GM18520 (cell line): Measurements from ENCODE around the gene VKORC1L1.
"Not testable (repeated sequence)": the region's sequence is repeated elsewhere in the genome, so short reads cannot be mapped to it uniquely, and the experiment has no call there.

ENCODE experiments used
- ATAC-seq: cut with Tn5 transposase; IDR thresholded peaks from one replicate; pipeline ENCODE4 v1.9.1; 2021; ENCODE audit not compliant: unreplicated experiment

VKORC1L1 gene

DNA sequence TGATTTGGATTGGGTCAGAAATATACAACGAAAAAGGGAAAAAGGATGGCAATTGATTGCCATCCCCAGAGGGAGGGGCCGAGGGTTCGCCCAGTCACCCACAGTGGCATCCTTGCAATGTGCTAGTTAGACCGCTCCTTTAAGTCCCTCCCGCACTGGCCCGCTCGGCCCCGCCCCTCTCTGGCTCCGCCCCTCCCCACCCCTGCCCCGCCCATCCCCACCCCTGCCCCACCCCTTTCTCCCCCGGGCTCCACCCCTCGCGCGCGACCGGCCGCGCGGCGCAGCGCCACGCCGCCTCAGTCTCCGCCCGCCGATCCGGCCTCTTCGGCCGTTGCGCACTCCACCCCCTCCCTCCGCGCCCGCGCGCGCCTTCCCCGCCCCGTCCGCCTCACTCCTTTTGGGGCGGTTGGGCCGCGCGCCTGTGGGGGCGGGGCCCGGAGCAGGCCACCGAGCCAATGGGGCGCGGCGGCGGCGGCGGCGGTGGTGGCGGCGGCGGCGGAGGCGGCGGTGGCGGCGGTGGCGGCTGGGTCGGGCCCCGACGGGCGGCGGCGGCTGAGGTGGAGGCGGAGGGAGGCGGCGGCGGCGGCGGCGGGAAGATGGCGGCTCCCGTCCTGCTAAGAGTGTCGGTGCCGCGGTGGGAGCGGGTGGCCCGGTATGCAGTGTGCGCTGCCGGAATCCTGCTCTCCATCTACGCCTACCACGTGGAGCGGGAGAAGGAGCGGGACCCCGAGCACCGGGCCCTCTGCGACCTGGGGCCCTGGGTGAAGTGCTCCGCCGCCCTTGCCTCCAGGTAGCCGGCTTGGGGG lies at the start of gene VKORC1L1:
TSS of gene VKORC1L1 (plus strand) at position 299 of the 806 bp plus-strand sequence. CDS start at position 597, 298 bp downstream.
- peak; percentile 79 for ATAC-seq

DNA sequence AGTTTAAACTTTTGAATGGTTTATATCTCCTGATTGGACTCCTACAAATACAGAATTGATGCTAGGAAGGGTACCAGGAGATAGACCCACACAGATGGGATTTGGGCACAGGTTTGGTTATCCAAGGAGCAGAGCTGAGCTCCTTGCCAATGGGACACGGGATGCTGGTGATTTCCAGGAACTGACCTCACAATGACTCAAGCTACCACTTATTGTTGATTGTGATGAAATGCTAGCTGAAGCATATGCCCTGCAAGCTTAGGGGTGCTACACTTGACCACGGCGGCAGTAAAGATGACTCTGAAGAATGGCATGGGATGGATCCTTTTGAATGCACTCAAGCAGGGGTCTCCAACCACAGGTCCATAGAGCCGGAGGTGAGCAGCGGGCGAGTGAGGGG lies 45.5 kb upstream of the VKORC1L1 start:
- ATAC-seq = no peak

DNA sequence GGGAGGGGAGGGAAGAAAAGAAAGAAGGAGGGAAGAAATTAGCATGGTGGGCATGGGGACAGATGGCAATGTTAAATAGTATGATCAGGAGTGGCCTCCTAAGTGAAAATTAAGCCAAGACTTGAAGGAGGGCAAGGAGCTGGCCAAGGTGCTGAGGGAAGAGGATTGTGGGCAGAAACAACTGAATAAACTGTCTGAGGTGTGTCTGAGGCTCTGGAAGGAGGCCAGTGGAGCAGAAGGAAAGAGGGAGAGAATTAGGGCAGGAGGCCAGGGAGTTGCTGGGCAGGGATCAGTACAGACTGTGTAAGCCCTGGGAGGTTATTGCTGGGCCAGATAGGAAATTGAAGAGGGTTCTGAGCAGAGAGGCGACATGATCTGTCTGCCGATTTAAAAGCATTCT lies 40.6 kb upstream of the VKORC1L1 start:
- no peak for ATAC-seq

DNA sequence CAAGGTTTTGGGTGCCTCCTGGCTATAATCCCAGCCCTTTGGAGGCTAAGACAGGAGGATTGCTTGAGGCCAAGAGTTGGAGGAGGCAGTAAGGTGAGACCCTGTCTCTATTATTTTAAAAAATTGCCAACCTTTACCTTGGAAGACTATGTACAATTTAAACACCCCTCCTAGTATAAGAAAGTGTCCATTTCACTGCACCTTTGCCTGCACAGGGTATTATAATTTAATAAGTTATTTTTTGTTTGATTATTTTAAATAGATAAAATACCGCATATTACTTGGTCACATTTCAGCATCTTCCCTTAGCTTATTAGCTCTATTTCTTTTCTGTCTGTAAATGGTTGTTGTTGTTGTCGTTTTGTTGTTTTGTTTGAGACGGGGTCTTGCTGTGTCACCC lies 36.2 kb upstream of the VKORC1L1 start:
- ATAC-seq = not testable (repeated sequence)

DNA sequence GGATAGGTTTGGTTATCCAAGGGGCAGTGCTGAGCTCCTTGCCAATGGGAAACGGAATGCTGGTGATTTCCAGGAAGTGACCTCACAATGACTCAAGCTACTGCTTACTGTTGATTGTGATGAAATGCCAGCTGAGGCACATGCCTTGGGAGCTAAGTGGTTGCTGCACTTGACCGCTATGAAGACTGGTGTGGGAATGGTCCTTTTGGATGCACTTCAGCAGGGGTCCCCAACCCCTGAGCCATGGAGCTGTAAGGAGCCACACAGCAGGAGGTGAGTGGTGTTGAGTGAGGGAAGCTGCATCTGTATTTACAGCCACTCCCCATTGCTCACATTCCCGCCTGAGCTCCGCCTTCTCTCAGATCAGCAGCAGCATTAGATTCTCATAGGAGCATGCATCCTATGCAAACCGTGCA lies 35.3 kb upstream of the VKORC1L1 start:
- ATAC-seq = not testable (repeated sequence)

DNA sequence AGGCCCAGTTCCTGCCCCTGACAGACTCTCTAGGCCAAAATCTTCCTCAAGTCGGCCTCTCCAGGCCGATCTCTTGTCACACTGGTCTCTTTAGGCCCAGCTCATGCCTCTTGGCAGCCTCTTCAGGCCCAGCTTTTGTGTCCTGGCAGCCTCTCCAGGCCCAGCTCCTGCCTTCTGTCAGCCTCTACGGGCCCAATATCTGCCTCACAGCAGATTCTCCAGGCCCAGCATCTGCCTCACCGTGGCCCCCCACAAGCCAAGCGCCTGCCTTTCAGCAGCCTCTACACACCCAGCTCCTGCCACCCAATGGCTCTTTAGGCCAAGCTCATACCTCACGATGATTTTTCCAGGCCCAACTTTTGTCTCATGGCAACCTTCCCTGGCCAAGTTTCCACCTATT lies 33.0 kb upstream of the VKORC1L1 start:
- ATAC-seq = no peak

DNA sequence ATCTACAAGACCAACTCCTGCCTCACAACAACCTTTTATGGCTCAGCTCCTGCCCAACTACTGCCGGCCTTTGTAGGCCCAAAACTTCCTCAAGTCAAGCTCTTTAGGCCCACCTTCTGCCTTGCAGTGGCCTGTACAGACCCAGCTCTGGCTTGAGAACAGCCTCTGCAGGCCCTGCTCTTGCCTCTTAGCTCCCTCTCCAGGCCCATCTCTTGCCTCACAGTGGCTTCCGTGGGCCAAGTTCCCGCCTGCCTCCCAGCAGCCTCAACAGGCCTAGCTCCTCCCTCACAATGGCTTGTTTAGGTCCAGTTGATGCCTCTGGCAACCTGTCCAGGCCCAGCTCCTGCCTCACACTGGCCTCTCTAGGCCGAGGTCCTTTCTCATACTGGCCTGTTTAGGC lies 32.4 kb upstream of the VKORC1L1 start:
- peak; percentile 56 for ATAC-seq

DNA sequence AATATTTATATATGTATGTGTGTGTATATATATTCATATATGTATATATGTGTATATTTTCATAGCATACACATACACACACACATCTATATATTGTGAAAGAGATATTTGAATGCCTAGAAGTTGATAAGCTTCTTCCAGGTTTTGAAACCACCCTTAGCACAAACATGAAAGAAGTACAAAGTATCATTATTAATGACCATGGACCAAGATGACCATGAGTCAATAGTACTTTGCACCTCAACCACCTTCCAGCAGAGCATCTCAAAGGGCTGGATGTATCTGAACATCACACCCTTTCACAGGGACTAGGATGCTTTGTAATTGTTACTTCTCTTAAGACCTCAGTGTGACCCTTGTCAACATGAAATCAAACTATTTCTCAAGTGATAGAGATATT lies 29.3 kb upstream of the VKORC1L1 start:
- not testable (repeated sequence) for ATAC-seq

DNA sequence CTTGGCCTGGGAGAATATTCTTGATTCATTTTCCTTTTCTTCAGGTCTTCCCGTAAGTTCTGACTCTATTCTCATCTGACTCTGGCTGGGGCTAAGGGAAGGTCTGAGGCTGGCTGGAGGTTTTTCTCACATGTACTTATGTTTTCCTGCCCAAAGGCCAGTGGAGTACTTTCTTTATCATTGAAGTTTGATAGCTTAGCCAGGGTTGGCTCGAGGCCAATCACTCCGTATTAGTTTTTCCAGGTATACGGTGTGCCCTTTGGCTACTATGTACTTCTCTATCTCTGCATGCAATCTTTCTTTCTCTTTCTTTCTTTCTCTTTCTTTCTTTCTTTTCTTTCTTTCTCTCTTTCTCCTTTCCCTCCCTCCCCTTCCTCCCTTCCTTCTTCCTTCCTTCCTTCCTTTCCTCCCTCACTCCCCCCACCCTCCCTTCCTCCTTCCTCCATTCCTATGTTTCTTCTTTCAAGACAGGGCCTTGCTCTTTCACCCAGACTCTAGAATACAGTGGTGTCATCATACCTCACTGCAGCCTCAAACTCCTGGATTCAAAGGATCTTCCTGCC lies 26.8 kb upstream of the VKORC1L1 start:
- ATAC-seq = no peak

DNA sequence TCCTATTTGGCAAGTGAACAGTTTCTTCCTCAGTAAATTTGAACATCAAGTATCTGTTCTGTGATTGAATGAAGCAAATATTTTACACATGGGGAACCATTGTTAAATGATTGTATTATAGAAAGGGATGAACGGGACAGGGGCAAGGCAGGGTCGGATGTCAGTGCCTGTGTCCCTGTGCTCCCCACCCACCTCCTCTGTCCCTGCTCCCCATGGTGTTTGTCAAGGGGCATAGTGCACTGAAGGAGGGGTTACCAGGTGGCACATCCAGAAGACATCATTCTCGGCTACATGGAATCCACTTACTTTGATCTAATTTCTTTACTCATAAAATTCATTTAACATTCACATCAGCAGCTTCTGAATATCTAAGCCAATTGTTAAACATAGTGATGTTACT lies 19.4 kb upstream of the VKORC1L1 start:
- ATAC-seq = not testable (repeated sequence)

DNA sequence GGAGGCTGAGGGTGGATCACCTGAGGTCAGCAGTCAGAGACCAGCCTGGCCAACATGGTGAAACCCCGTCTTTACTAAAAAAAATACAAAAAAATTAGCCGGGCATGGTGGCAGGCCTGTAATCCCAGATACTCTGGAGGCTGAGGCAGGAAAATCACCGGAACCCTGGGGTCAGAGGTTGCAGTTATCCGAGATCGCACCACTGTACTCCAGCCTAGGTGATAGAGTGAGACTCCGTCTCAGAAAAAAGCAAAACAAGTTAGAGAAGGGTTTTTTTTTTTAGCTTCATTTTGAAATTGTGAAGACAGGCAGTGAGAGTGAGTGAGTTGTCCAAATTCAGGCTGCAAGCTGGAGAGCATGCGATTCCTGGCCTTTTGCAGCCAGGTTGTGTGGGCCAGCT lies 19.0 kb upstream of the VKORC1L1 start:
- not testable (repeated sequence) for ATAC-seq

DNA sequence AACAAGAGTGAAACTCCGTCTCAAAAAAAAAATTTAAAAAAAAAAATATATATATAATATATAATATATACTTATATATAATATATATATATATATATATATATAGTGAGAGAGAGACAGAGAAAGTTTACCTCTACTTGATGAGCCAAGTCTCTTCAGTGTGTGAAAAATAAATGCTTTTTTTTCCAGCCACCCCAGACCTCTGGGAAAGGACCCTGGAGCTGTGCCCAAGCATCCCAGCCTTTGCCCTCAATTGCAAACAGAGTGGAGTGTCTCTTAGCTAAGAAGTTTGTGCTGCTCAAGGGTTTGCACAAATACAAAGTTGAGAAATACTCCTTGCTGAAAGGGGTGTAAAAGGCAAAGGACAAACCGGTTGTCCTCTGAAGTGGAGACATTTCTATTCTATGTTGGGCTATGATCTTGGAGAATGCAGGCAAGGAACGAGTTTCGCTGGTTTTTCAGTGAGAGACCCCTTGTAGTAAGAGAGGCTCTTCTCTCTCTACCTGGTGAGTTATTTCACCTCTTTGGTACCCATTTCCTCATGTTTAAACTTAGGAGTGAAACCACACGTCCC lies 15.5 kb upstream of the VKORC1L1 start:
- not testable (repeated sequence) for ATAC-seq

DNA sequence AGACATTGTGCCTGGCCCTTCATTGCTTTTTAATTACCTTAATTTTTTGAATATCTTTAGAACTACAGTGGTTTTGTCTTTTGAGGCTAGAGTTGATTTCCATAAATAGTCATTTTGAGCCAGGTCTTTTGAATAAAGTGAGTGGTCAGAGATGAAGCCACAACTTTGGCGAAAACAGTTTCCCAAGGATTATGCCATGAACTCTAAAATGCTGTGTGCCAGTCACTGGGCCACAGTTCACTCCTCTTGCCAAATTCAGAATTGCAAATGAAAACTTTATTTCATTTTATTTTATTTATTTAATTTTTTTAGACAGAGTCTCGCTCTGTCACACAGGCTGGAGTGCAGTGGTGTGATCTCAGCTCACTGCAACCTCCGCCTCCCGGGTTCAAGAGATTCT lies 14.2 kb upstream of the VKORC1L1 start:
- ATAC-seq = not testable (repeated sequence)

DNA sequence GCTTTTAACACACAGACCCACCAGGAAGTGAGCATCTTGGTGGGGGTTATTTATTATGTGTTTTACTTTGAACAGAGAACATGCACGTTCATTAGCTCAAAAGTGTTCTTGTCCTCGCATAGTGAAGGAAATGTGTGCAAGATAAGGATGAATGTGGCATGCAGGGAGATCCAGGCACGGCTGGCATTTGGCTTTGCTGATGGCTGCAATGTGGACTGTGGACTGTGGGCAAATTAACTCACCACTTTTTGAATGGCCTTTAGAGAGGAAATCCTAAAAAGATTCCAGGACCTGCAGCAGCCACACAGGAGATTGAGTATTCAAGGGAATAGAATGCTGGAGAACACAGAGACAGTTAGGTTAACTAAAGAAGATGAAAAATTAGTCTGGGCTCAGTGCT lies 6.6 kb upstream of the VKORC1L1 start:
- not testable (repeated sequence) for ATAC-seq

DNA sequence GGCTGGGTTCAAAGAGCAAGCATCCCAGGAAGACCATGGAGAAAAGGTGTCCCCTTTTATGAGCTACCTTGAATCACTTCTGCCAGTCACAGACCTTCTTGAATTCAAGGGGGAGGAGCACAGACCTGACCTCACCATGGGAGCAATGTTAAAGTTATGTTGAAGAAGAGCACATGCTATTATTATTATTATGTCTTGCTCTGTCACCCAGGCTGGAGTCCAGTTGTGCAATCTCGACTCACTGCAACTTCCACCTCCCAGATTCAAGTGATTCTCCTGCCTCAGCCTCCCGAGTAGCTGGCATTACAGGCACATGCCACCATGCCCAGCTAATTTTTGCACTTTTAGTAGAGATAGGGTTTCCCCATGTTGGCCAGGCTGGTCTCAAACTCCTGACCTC lies 5.2 kb upstream of the VKORC1L1 start:
- not testable (repeated sequence) for ATAC-seq

DNA sequence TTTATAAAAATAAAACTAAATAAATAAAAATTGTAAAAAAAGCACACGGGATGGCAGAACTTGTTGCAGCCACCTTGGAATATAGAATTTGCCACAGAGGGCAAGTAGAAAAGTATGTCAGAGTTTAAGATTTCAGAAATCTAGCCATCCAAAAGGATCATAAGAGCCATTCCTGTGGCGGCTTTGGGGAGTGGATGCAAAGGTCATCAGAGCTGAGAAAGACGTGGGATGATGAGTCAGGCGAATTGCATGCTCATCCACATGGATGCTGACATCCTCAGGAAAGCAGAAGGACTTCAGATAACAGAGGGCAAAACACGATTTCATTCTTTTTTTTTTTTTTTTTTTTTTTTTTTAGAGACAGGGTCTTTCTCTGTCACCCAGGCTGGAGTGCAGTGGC lies 3.6 kb upstream of the VKORC1L1 start:
- ATAC-seq = not testable (repeated sequence)

DNA sequence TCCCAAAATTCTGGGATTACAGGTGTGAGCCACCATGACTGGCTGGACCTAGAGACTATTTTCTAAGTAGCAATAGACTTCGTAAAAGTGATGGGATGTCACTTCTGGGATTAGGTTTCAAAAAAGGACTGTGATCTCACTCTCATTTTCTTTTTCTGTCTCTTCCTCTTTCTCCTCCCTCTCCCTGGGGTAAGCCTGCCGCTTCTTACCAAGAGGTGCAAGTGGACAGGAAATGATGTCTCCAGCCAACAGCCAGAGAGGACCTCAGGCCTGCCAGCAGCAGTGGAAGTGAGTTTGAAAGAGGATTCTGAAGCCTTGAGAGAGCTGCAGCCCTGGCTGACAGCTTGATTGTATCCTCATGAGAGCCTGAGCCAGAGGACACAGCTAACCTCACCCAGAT lies 1.4 kb upstream of the VKORC1L1 start:
- not testable (repeated sequence) for ATAC-seq

DNA sequence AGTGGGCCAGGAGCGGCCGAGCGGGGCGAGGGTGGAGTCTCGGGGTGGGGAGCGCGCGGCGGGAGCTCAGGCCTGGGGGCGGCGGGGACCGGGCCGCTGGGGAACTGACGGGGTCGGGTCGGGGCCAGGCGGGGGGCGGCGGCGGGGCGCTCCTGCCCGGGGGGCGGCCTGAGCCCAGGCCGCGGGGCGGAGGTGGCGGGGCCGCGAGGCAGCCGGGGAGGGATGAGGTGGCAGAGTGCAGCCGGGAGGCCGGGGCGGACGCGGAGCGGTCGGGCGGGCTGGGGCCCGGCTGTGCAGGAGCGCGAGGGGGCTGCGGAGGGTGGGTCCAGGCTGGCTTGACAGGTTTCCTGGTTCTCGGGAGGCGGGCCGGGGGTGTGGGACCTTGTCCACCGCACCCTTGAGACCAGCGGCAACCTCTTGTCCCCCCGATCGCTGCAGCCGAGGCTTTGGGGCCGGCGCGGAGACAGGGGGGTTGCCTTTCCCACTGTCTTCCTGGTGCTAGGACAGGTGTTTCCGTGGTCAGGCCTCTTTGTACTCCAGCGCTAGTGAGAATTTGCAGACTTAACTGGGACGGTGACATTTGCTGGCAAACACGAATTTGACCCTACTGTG lies 814 bp downstream of the VKORC1L1 start:
- not testable (repeated sequence) for ATAC-seq

DNA sequence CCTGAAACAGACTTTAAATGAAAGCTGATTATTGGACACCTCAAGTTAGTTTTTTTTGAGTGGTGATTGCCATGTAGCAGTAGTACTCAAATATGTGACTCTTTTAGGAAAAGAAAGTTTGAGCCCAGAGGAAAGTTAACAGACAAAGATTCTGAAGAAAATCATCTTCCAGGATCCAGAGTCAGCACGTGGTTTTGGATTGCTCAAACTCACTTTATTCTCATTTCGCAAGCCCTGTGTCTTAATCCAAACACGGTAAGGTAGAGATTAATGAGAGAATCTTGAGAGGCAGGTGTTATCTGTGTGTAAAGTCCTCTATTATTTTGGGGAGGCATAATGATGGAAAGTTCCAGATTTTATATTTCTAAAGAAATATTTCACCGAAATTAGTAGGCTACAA lies 2.8 kb downstream of the VKORC1L1 start:
- not testable (repeated sequence) for ATAC-seq

DNA sequence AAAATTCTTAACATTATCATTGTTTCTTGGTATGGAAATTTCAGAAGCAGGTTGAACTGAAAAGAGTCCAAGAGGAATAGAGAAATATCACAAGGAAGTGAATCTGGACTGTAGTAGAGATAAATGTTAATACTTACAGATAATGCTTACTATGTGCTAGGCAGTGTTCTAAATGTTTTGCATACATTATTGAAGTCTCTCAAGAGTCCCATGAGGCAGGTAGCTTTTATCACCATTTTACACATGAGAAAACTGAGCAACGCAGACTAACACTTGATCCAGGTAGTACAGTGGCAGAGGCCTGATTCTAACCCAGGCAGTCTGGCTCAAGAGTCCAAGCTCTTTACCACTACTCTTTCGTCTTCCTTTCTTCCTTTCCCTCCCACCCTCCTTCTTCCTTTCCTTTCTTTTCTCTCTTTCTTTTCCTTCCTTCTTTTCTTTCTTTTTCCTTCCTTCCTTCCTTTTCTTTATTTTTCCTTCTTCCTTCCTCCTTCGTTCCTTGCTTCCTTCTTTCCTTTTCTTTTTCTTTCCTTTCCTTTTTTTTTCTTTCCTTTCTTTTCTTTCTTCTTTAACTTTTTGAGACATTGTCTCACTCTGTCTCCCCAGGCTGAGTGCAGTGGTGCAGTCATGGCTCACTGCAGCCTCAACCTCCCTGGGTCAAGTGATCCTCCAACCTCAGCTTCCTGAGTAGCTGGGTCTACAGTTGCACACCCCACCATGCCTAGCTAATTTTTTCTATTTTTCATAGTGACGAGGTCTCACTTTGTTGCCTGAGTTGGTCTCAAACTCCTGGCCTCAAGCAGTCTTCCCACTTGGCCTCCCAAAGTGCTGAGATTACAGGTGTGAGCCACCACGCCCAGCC lies 6.6 kb downstream of the VKORC1L1 start:
- ATAC-seq = not testable (repeated sequence)

DNA sequence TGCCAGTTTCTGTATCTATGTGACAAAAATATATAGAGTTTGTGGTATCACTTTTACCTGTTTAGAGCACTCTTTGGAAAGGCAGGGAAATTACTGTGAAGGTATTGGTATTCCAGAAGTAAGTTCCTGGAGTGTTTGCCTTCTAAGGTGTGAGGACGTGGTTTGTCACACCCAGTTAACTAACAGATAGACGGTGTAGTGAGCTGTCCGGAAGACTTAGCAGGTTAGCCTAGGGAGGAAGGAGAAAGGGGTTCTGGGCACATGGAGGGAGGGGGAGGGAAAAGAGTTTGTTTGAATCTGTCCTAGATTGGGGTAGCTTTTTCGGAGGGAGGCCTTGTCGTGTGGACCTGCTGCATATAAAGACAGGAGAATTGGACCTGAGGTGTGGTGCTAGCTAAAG lies 7.4 kb downstream of the VKORC1L1 start:
- not testable (repeated sequence) for ATAC-seq
